ENCODE results near the gene DLST. TPM values are rescaled to one million over a fixed set of nuclear protein-coding genes. Genes with fewer than 3 reads are reported as not detected.

Gene DLST
- polyA plus RNA-seq, 1 donor, result 75.8 TPM

DNA sequence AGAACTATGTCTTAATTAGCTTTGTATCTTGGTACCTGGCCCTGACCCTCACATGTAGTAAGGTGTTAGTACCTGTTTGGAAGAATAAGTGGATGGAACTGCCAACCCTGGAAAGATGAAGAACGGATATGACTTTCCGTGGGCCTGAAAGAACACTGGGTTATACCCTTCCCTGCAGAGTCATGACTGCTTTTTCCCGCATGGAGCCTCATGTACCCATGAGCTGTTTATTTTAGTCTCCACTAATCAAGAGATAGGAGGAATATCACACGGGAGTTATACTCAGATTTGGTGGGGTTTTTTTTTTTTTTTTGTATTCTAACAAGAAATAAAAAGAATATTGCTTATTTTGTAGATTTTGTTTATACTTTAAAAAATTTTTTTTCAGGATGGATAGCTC, 15.9 kb downstream of the DLST start:
- DNase-seq, result no peak

DNA sequence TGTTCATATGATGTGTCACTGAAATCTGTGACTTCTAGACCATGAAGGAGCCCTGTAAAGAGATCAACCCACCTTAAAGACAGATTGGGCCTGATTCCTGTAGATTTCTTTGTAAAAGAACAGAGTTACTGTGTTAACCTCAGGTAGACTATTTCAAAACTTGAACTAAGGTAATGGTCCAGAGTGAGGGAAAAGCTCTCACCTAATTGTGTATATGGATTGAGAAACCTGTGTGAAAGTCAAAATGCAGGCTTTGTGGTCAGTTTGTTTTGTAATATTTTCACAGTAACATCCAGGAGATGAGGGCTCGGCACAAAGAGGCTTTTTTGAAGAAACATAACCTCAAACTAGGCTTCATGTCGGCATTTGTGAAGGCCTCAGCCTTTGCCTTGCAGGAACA, 16.4 kb downstream of the DLST start:
- no peak for DNase-seq

DNA sequence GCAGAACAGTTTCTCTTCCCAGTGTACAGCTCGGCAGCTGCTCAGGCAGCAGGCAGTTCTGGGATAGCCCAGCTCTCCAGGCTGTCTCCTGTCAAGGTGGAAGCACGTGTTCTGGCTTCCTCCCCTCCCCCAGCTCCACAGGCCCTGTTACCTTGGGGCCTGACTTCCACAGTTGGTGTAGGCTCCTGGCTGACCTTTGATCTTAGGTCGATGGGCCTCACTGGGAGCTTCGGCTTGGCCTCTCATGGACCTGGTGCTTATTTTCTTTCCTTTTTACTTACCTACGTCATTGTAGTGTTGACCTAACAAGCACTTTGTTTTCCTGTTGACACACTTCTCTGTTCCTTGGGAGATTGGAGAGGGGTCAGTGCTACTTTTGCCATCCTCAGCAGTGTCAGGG, 17.0 kb downstream of the DLST start:
- no peak for DNase-seq

- DNase-seq, result no peak
Measured at GRCh38 chr14:74902941-74903705, 21.4 kb downstream of the DLST start.

DNA sequence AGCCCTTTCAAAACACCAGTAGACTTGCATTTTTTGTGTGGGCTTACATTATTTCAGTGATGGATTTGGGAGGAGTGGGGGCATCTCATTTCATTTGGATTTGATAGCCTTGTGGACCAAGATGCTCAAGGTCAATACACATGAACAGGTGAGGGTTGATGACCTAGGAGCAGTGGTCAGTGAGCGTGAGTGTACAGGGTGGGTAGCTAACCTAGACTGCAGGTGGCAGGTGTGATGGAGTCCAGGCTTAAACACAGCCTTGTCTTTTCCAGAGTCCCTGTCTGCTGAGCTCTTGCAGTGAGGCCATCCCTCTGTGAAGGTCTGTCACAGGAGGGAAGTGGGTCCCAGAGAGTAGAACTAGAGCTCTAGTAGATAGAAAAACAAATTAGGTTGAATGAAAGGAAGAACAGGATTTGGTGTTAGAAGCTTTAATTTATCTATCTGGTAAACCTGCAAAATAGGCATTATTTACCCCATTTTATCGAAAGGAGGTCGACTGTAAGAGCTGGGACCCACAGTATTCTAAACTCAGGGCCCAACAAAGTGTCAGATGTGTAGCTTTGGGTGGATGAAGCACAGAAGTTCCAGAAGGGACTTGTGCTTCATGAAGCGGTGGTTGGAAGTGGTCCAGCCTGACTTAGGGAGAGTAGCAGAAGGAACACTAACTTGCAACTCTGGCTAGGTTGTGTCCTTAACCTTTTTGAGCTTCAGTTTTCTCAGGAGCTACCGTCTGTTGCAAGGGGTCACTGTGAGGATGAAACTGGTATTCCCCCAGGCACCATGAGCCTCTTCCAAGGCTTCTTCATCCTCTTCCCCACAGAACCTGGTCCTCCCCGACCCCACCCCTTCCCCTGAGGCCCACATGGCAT, 23.2 kb downstream of the DLST start:
- no peak for DNase-seq

GRCh38 chr14:74905595-74906142, 24.0 kb downstream of the DLST start:
- DNase-seq, result peak; percentile 63

DNA sequence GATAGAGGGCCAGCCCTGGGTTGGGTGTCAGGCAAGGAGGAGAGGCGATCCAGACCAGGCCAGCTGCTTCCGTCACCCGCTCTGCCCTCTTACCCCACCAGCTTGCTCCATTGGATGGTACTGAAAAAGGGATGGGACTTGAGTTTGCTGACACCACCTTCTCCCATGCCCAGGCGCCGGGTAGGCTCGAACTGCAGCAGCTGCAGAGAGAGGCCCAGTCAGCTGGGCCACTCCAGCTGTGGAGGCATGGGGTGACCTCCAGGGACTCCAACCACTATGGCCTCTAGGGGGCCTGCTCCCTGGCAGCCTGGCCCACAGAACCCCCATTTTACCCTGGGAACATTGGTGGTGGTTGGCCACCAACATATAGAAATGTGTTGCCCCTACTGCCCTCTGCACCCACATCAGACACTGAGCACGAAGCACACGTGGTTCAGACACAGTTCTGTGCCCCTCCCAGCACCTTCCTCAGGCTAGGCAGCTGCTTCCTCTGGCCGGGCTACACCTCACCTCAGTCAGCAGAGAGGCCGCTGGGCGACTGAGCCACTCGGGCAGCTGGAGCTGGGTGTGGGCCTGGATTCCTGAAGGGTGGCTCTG, 25.3 kb downstream of the DLST start:
- DNase-seq, result no peak

- no peak for DNase-seq
Measured at GRCh38 chr14:74907744-74908143, 26.0 kb downstream of the DLST start.

GRCh38 chr14:74908861-74909341, 27.2 kb downstream of the DLST start:
- DNase-seq, result no peak

DNA sequence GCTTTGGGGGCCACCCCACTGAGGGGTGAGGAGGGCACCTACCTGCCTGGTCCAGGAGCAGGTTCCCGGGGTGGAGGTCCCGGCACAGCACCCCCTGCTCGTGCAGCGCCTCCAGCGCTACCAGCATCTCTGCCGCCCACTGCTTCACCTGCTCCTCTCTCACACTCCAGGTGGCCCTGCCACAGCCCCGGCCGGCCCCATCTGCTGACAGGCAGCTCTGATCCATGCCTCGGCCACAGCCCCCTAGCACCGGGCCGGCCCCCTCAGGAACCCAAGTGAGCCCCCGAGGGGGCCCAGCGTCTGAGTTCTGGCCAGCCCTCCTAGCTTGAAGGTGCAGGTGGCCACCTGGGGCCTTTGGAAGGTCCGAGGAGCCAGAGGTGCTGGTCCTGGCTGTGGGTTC, 27.8 kb downstream of the DLST start:
- no peak for DNase-seq

DNA sequence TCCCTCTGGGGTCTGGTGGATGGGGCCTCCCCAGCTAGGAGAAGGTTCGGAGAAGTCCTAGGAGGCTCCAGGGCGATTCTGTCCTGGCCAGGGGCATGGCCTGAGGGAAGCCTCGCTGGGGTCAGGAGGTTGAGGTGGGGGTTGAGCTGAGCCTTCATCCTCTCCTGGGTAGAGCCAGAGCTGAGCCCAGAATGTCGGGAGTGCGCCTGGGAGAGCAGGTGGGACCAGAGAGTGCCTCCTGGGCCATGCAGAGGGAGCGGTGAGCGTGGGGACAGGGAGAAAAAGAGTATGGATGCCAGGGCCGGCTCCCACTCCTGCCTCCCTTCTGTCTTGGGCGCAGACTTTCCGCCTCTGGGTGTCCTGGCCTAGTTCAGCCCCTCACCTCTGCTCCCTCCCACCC, 28.2 kb downstream of the DLST start:
- no peak for DNase-seq

DNA sequence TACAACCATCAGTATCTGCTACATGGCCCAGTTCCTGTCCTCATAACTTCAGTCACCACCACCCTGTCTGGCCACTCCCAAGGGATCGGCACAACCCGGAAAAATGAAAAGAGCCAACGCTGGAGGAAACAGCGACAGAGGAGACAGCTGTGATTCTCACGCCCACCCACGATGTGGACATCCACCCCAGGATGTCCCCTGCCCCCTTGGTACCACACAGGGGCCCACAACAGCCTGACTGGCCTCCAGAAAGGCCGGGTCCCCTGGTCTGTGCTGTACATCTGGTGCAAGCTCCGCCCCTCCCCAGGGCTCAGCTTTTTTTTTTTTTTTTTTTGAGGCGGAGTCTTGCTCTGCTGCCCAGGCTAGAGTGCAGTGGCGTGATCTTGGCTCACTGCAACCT, 28.8 kb downstream of the DLST start:
- no peak for DNase-seq

DNA sequence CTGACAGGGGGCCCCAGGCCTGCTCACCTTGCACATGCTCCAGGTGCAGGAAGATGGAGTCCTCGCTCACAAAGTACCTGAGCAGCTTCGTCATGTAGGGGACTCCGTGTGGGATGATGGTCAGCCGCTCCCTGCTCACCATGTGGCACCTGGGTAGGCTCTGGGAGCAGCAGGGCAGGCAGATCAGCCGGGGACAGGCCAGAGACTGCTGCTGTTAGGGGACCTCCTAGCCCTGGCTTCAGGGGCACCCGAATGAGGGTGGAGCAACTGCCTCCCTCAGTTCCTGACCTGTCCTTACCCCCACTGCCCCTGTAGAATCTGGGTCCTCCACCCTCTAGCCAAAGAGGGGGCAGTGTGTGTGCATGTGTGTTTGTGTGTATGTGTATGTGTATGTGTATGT, 29.5 kb downstream of the DLST start:
- DNase-seq, result no peak

DNA sequence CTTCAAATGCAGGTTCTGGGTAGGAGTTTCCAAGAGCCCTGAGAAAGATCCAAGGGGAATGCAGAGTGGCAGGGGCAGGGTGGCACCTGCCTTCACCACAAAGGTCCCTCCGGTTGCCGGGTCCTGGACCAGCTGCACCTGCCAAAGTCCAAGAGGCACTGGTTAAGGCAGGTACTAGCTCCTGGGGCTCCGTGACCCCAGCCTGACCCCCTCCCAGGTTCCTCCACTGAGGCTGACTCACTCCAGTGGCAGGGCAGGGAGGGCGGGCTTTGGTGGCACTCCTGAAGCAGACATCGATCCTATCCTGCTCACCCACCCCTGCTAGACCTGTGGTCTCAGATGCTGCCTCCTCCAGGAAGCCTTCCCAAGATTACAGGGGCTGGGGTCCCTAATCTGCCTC, 30.0 kb downstream of the DLST start:
- no peak for DNase-seq

DNA sequence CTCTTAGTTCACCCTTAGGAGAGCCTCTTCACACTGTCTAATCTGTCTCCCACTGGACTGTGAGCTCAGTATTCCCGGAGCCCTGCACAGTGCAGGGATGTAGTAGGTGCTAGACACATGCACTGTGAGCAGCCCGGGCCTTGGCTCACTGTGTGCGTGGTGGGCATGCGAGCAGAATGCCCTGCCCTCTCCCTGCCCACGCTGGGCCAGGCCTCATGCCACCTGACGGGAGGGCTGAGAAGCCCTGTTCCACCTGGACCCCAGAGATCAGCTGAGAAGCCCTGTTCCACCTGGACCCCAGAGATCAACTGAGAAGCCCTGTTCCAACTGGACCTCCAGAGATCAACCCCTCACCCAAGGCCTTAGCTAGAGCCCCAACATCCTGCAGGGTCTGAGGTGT, 30.4 kb downstream of the DLST start:
- no peak for DNase-seq

- no peak for DNase-seq
Measured at GRCh38 chr14:74912801-74913200, 31.1 kb downstream of the DLST start.

GRCh38 chr14:74913393-74913910, 31.7 kb downstream of the DLST start:
- no peak for DNase-seq

GRCh38 chr14:74913986-74914573, 32.4 kb downstream of the DLST start:
- peak; percentile 88 for DNase-seq

DNA sequence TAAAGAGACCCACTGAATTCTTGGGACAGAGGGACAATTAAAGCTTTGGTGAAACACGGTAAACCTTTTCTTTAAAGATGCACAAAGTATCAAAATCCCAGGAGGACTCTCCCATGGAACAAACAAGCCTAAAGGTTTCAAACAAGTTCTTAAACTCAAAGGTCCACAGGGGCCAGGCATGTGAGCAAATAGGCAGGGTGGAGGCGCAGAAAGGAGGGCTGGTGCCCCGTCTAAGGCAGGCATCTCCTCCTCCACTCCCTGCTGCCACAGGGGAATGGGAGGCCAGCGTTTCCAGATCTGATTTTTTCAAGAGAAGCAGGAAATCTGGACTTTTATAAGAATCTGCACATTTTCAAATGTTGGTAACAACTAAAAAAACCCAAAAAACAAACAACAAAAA, 33.7 kb downstream of the DLST start:
- no peak for DNase-seq

DNA sequence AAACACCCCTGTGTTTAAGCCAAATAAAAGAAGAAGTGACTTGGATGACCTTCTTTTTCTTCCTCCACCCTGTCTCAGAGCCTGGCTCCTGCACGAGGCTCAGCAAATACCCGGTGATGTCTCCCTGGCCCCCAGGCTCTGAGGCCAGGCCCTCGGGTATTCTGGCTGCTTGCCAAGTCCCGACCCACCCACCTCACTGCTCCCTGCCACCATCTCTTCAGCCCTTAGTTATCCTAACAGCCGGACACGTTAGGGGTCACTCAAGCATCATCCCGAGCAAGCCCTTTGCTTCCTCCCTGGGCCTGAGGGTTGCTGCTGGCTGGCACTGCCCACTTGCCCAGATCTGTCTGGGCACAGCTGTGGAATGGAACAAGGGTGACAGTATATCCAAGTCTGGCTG, 34.1 kb downstream of the DLST start:
- DNase-seq, result no peak

DNA sequence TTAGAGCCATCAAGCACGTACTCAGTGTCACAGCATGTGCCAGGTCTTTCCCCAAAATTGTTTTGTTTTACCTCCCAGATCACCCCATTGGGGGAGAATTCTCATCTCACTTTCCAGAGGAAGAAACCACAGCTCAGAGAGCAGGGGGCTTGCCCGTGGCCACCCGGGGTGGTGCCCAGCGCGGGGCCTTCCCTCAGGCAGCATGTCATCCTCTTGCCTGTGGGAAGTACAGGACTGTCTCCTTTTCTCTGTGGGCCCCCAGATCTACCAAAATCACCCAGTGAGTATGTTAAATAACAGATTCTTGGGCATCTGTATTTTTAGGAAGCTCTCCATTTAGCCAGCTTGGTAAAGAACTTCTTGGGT, 35.4 kb downstream of the DLST start:
- DNase-seq, result no peak

GRCh38 chr14:74917646-74918081, 35.9 kb downstream of the DLST start:
- peak; percentile 67 for DNase-seq

DNA sequence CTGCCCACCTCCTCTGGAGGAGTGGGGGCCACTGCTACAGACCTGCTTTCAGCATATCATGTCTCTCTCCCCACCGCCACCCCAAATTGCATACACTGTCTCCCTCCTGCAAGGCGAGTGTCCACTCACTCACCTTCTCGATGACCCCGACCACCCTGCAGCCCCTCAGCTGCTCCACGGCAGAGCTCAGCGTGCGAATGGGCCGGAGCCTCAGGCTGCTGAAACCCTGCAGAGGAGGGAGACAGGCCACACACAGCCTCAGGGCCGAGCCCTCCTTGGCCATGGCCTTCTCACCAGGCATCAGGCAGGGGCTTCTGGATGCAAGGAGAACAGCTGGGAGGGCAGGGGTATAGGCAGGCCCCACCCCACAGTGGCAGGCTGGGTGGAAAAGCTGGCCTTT, 36.7 kb downstream of the DLST start:
- no peak for DNase-seq

Measured in hindlimb muscle (tissue), 1 donor.